ENCODE results near the gene LGSN.
"Not testable (repeated sequence)": the region's sequence is repeated elsewhere in the genome, so short reads cannot be mapped to it uniquely, and the experiment has no call there.

LGSN gene, protein sequence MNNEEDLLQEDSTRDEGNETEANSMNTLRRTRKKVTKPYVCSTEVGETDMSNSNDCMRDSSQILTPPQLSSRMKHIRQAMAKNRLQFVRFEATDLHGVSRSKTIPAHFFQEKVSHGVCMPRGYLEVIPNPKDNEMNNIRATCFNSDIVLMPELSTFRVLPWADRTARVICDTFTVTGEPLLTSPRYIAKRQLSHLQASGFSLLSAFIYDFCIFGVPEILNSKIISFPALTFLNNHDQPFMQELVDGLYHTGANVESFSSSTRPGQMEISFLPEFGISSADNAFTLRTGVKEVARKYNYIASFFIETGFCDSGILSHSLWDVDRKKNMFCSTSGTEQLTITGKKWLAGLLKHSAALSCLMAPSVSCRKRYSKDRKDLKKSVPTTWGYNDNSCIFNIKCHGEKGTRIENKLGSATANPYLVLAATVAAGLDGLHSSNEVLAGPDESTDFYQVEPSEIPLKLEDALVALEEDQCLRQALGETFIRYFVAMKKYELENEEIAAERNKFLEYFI

DNA sequence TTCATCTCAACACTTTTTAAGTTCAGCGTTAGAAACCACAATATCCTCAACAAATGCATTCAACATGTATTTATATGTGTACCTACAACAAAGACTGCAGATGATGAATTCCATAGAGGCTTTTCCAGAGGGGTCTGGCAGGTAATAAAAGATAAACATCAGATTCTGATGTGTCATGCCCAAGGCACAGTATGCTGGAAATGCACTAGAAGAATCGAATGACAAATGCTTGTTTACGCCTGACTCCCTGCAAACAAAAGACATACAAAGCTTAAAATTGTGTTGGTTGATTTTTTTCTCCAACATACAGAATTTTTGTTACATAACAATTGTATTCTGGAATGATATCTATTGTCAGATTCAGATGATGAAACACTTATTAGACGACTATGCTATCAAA lies at the start of gene LGSN:
Gene LGSN, minus strand, starts transcription at position 45 of the 400 bp plus-strand sequence. Its CDS starts 40 bp downstream, at position 5.
- DNase-seq (ENCODE audit: low read depth): no peak

DNA sequence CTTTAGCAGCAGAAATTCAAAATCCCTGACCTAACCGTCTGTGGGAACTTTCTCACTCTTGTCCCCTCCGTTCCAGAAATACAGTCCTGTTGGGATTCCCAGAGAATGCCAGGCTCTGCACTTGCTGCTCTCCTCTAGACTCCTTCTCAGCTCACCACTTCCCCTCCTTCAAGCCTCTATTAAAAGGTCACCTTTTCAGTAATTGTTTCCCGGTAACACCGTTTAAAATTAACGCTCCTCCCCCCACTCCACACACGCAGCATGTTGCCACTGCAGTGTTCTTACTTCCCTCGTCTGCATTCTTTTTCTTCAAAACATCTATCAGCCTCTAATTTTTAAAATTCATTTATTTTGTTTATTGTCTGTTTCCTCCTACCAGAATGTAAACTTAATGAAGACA lies 48.6 kb upstream of the LGSN start:
- DNase-seq (ENCODE audit: low read depth): no peak

DNA sequence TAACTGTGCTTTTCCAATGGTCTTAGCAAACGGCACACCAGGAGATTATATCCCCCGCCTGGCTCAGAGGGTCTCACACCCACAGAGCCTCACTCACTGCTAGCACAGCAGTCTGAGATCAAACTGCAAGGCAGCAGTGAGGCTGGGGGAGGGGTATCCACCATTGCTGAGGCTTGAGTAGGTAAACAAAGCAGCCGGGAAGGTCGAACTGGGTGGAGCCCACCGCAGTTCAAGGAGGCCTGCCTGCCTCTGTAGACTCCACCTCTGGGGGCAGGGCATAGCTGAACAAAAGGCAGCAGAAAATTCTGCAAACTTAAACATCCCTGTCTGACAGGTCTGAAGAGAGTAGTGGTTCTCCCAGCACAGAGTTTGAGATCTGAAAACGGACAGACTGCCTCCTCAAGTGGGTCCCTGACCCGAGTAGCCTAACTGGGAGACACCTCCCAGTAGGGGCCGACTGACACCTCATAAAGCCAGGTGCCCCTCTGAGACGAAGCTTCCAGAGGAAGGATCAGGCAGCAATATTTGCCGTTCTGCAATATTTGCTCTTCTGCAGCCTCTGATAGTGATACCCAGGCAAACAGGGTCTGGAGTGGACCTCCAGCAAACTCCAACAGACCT lies 42.8 kb upstream of the LGSN start:
- not testable (repeated sequence) for DNase-seq (ENCODE audit: low read depth)

DNA sequence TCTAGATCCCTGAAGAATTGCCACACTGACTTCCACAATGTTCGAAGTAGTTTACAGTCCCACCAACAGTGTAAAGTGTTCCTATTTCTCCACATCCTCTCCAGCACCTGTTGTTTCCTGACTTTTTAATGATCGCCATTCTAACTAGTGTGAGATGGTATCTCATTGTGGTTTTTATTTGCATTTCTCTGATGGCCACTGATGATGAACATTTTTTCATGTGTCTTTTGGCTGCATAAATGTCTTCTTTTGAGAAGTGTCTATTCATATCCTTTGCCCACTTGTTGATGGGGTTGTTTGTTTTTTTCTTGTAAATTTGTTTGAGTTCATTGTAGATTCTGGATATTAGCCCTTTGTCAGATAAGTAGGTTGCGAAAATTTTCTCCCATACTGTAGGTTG lies 37.6 kb upstream of the LGSN start:
- DNase-seq (ENCODE audit: low read depth): not testable (repeated sequence)

DNA sequence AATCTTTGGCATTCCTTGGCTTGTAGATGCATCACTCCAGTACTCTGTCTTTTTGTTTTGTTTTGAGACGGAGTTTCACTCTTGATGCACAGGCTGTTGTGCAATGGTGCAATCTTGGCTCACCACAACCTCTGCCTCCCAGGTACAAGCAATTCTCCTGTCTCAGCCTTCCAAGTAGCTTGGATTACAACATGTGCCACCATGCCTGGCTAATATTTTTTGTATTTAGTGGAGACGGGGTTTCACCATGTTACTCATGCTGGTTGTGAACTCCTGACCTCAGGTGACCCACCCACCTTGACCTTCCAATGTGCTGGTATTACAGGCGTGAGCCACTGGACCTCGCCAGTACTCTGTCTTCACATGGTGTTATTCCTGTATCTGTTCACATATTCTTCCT lies 35.8 kb upstream of the LGSN start:
- DNase-seq (ENCODE audit: low read depth): no peak

DNA sequence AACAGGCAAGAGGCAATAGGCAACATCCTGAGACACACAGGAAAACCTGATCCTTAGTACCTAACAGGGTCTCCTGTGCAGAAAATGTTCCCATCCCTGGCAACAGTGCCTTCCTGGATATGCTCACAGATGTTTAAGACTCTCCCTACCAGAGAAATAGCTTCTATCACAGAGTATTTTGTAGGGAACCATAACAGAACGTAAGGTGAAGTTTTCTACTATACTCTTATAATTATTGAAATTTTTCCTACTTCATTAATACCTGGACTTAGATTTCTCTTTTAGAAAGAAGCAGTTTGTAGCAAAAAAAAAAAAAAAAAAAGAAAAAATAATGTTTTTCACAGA lies 33.5 kb upstream of the LGSN start:
- no peak for DNase-seq (ENCODE audit: low read depth)

DNA sequence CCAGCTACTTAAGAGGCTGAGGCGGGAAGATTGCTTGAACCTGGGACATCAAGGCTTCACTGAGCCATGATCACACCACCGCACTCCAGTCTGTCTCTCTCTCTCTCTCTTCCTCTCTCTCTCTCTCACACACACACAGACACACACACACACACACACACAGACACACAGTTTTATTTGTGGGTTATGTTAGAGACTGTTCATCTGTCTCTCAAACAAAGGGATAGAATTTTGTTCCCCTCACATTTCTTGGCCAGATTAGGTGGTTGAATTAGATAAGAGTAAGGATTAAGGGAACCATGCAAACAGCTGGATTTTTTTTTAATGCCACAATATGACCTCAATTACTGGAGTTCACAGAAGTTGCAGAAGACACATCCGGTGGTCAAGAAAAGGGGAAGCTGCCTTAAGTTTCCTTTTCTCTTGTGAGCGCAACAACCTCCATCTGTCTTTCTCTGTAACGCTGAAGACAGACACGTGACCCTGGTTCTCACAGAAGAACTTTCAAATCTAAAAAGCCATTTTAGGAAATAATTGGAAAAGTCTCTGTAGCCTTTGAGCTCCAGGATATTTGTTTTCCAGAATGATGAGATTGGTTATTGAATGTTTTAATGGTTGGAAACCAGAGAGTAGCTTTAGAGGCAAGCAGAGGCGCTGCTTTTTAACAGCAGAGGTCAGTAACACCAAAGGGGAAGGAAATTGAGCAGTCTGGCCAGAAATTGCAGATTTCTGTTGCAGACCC lies 32.9 kb upstream of the LGSN start:
- no peak for DNase-seq (ENCODE audit: low read depth)

DNA sequence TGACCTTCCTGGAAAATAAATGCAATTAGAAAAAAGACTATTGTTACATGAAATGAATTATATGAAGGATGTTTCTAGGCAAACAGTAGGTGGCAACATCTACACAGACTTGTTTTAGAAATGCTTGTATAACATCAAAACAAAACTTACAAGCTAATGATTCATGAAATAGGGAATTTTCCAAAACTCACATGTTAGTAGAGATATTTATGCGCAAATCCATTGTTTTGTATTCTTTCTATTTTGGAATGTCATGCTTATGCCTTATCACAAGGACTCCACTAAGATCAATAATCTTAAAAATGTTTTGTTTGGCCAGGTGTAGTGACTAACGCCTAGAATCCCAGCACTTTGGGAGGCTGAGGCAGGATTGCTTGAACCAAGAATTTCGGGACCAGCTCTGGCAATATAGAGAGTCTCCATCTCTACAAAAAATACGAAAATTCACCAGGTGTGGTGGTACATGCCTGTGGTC lies 32.3 kb upstream of the LGSN start:
- DNase-seq (ENCODE audit: low read depth): no peak

DNA sequence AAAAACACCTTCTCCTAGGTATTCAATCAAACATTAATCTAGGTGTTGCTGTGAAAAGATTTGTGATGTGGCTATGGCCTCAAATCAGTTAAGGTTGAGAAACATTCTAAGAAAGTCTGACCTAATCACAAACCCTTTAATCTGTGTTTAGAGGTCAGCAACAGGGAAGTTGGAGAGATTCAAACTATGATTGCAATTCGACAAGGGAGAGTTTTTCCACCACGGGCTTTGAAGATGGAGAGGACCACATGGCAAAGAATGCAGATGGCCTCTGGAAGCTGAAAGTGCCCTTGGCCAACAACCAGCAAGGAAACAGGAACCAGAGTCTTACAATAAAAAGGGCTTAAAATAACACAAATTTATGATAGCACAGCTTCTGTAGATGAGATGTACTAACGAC lies 29.6 kb upstream of the LGSN start:
- DNase-seq (ENCODE audit: low read depth): no peak

DNA sequence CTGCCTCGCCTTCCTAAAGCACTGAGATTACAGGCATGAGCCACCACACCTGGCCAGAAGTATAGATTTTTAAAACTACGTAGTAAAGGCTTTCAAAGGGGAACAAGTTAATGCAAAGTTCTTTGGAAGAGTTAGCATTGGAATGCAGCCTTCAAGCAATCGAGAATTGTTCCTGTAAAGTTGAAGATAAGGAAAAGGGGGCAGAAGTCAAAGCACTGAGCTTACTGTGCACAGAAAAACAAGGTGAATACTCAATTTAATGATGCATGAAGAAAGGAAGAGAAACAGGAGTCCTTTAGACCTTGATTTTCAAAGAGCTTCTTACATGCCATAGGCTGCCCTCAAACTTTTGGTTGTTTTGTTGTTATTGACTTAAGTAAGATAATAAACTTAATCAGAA lies 29.1 kb upstream of the LGSN start:
- no peak for DNase-seq (ENCODE audit: low read depth)

DNA sequence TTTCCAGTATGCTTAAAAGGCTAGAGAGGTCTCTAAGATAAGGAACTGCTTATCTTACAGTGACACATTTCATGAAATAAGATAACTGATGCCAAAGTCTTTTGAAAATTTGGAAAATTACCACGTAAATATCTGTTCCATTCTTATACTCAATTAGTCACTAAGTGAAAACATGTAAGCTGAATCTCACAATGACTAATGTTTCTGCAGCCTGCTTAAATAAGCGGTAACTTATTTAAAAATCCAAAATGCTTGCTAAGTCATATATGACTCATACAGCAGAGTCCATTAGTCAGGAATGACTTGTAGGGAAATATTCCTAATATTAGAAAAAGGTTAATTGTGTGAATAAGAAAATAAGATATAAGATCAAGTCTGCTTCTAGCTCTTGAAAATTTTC lies 27.8 kb upstream of the LGSN start:
- DNase-seq (ENCODE audit: low read depth): no peak

DNA sequence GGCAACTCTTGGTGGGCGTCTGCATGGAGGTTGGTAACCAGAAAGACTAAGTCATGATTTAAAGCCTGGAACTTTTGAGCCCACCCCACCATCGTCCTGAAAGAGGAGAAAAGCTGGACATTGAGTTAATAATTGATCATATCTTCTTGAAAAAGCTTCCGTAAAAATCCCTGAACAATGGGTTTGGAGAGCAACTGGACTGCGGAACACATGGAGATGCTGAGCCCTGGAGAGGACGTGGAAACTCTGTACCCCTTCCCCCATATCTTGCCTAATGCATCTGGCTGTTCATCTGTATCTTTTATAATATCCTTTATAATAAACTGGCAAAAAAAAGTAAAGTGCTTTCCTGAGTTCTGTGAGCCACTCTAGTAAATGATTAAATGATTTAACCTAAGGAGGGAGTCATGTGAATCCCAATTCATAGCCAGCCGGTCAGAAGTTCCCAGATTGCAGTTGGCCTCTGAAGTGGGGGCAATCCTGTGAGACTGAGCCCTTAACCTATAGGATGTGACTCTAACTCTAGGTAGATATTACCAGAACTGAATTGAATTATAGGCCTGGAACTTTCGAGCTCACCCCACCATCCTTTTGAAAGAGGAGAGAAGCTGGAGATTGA lies 26.5 kb upstream of the LGSN start:
- no peak for DNase-seq (ENCODE audit: low read depth)

DNA sequence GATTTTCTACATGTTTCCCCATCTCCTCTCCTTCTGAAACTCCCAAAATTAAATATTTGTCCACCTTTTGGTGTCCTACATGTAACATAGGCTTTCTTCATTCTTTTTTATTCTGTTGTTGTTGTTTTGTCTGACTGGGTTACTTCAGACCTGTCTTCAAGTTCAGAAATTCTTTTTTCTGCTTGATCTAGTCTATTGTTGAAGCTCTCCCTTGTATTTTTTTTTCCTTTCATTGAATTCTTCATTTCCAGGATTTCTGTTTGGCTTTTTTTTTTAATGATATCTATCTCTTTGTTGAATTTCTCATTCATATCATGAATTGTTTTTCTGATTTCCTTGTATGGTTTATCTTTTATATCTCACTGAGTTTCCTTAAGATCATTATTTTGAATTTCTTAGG lies 20.6 kb upstream of the LGSN start:
- DNase-seq (ENCODE audit: low read depth): no peak

DNA sequence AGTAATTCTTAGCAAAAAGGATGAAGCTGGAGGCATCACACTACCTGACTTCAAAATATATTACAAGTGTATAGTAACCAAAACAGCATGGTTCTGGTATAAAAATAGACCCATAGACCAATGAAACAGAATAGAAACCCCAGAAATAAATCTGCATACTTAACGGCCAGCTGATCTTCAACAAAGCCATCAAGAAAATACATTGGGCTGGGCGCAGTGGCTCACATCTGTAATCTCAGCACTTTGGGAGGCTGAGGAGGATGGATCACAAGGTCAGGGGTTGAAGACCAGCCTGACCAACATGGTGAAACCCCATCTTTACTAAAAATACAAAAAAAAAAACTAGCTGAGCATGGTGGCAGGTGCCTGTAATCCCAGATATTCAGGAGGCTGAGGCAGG lies 14.9 kb upstream of the LGSN start:
- not testable (repeated sequence) for DNase-seq (ENCODE audit: low read depth)

DNA sequence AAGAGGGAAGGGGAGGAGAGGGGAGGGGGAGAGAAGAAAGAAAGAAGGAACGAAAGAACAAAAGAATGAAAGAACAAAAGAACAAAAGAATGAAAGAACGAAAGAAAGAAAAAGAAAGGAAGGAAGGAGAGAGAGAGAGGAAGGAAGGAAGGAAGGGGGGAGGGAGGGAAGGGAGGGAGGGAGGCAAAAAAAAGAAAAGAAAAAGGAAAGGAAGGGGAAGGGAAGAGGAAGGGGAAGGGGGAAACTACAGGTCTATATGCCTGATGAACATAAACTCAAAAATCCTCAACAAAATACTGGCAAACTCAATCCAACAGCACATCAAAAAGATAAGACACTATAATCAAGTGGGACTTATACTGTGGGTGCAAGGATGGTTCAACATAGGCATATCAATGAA lies 13.7 kb upstream of the LGSN start:
- no peak for DNase-seq (ENCODE audit: low read depth)

DNA sequence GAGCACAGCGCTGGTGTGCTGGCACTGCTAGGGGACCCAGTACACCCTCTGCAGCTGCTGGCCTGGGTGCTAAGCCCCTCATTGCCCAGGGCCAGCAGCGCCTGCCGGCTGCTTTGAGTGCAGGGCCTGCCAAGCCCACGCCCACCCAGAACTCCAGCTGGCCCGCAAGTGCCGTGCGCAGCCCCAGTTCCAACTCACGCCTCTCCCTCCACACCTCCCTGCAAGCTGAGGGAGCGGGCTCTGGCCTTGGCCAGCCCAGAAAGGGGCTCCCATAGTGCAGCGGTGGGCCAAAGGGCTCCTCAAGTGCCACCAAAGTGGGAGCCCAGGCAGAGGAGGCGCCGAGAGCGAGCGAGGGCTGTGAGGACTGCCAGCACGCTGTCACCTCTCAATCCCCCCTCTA lies 6.8 kb upstream of the LGSN start:
- DNase-seq (ENCODE audit: low read depth): not testable (repeated sequence)

DNA sequence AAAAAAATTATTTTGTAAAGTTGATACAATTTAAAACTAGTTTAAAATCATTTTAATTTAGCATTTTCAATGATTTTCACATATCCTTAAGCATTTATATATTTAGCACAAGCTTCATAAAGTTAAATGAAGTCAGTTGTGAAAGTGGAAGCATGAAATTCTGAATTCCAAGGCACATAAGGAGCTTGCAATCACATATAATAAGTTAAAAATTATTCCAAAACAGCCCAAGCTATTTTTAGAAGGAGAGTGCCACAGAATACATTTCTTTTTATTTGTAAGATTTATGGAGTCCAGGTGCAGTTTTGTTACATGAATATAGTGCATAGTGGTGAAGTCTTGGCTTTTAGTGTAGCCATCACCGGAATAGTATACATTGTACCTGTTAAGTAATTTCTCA lies 3.2 kb upstream of the LGSN start:
- no peak for DNase-seq (ENCODE audit: low read depth)

DNA sequence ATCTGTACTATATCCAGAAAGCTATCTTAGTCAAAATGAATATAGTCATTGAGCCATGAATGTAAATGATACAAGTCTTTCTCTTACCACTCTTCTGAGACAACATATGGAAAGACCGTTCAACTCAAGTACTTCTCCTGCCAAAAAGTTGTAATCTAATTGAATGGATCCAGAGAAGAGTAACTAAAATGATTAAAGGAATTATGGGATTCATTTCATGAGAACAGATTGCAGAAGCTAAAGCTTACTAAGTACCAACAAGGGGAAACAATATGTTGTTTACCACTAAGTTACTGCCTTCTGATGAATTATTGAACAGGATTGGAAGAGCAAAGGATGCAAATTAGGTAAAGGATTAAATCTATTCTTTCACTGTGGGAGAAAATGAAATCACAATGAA lies 2.0 kb upstream of the LGSN start:
- DNase-seq (ENCODE audit: low read depth): no peak

DNA sequence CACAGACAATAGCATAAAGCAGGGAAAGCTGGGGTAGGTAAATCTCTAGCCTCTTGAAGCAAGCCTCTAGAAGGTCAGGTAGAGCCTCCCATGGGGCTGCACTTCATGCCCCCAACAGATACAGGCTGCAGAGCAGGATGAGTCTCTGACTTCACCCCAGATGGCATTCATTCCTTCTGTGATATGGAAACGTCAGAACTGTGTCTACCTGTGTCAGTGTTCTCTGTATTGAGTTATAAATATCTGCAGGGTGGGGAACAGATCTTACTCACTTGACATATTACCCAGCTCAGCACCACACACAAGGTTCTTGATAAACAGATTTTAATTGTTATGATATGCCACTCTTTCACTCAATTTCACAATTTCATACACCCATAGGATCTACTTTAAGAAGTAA lies 2.1 kb downstream of the LGSN start:
- DNase-seq (ENCODE audit: low read depth): no peak

DNA sequence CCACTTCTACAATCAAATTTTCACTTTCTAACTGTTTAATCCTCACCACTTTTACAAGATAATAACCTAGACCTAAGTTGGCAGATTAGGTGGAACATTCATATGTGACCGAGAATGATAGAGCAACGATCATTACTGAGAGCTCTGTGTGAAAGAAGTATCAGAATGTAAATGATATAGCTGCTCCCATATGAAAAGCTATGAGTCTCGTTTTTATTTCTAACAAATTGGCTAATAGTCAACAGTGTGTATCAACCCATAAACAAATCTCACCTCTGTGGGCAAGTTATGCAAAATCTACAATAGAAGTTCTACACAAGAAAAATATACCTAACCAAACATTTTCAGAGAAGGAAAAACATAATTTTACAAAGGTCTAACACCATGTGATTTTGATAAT lies 3.7 kb downstream of the LGSN start:
- no peak for DNase-seq (ENCODE audit: low read depth)

DNA sequence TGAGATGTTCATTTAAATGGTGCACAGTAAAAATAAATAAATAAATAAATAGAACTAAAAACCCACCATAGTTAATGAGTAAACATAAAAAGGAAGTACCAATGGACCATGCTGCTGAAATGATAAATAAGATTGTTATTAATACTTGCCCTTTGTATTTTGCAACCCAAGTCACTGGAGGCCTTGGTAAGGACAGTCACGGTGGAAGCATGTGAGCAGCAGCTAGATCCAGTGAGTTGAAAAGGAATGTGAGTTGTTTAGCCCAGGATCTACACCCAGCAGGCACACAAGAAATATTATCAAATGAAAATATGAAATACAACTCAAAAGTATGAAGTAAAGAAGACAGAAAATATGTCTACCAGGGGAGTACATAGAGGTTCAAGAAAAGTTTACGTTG lies 6.7 kb downstream of the LGSN start:
- DNase-seq (ENCODE audit: low read depth): no peak

DNA sequence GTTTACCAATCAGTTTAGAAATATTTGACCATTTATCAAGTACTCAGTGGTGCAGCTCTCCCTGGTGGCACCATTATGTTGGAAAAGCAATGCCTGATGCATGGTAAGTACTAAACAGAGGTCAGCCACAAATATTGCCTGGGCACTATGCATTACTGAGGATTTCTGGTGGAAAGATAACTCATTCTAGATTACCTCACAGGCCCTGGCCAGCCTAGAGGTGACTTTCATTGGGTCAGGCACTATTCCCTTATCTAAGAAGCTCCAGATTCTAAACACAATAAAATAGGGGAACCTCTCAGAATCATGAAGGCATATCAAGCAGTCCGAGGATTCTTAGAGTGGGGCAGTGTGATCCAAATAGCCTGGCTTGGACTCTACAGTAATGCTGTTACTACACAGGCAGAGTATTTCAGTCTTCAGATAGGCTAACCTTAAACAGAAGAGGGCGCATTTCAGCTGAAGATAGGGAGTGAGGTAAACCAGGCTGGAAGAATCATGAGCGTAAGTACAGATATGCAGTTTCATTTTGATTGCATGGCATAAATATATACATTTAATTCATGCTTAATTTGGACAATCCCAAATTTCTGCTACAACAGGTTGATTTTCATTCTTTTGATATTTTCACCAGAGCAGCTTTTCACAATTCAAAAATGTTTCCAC lies 12.1 kb downstream of the LGSN start:
- no peak for DNase-seq (ENCODE audit: low read depth)
